ENCODE measurements around the gene GRM8. TPM values are rescaled to one million over a fixed set of nuclear protein-coding genes. Genes with fewer than 3 reads are reported as not detected.

The GRM8 gene
- total RNA-seq, 6 donors from 2014 or later = 0.49 to 6.5 (median 1.8) TPM; not detected in 3

- no peak overlapping the region for H3K27ac ChIP-seq
- TF ChIP-seq CTCF (IDR thresholded peaks at IDR 0.05) (no peak), EP300 (IDR thresholded peaks at IDR 0.05) (no peak), POLR2A (IDR thresholded peaks at IDR 0.05) (no peak), POLR2AphosphoS5 (IDR thresholded peaks at IDR 0.05) (no peak)
- no peak overlapping the region for H3K4me3 ChIP-seq
- no peaks in the 10 kb centered on the region for H3K27me3 ChIP-seq
- no peaks in the 10 kb centered on the region for H3K9me3 ChIP-seq
- no peaks in the 10 kb centered on the region for H3K4me1 ChIP-seq
- no peaks in the 10 kb centered on the region for H3K36me3 ChIP-seq
- ATAC-seq (ENCODE audit: low FRiP score in 2 of 2) = no peak
- no peak for DNase-seq
- 60 to 69% methylated on average over 3 of the region's 3 CpGs for whole genome bisulfite sequencing, 2 donors
Observed at GRCh38 chr7:126755381-126755780, 497.4 kb downstream of the GRM8 start.

- Histone ChIP-seq H3K36me3 (no peaks in the 10 kb centered on the region), H3K4me3 (no peak overlapping the region), H3K9me3 (no peaks in the 10 kb centered on the region), H3K4me1 (no peaks in the 10 kb centered on the region), H3K27ac (no peak overlapping the region), H3K27me3 (no peaks in the 10 kb centered on the region)
- TF ChIP-seq POLR2A (IDR thresholded peaks at IDR 0.05) (no peak), CTCF (IDR thresholded peaks at IDR 0.05) (no peak), EP300 (IDR thresholded peaks at IDR 0.05) (no peak)
- DNase-seq (no peak), ATAC-seq (ENCODE audit: low FRiP score in 2 of 2) (no peak)
- WGBS, 2 donors = 84 to 85% methylated on average over 4 of the region's 4 CpGs
Observed at GRCh38 chr7:126750207-126750911, 502.4 kb downstream of the GRM8 start.

GRCh38 chr7:126728967-126729366 lies 523.8 kb downstream of the GRM8 start:
- TF ChIP-seq POLR2AphosphoS5 (IDR thresholded peaks at IDR 0.05) = no peak
- no peak for TF ChIP-seq EP300 (IDR thresholded peaks at IDR 0.05)
- TF ChIP-seq POLR2A (IDR thresholded peaks at IDR 0.05) = no peak
- TF ChIP-seq CTCF (IDR thresholded peaks at IDR 0.05) = no peak
- Histone ChIP-seq H3K27me3 (no peaks in the 10 kb centered on the region), H3K4me3 (no peak overlapping the region), H3K9me3 (no peaks in the 10 kb centered on the region), H3K36me3 (no peaks in the 10 kb centered on the region), H3K27ac (no peak overlapping the region), H3K4me1 (no peaks in the 10 kb centered on the region)
- ATAC-seq (ENCODE audit: low FRiP score in 2 of 2) = no peak
- 57 to 63% methylated on average over 2 of the region's 2 CpGs for WGBS, 2 donors
- no peak for DNase-seq

GRCh38 chr7:126727930-126728391 lies 524.8 kb downstream of the GRM8 start:
- ATAC-seq (ENCODE audit: low FRiP score in 2 of 2) (no peak), DNase-seq (no peak)
- Histone ChIP-seq H3K27me3 (no peaks in the 10 kb centered on the region), H3K36me3 (no peaks in the 10 kb centered on the region), H3K4me1 (no peaks in the 10 kb centered on the region), H3K9me3 (no peaks in the 10 kb centered on the region), H3K4me3 (no peak overlapping the region), H3K27ac (no peak overlapping the region)
- TF ChIP-seq EP300 (IDR thresholded peaks at IDR 0.05) = no peak
- TF ChIP-seq POLR2A (IDR thresholded peaks at IDR 0.05) = no peak
- no peak for TF ChIP-seq CTCF (IDR thresholded peaks at IDR 0.05)
- TF ChIP-seq POLR2AphosphoS5 (IDR thresholded peaks at IDR 0.05) = no peak
- 66 to 82% methylated on average over 5 of the region's 5 CpGs for WGBS, 2 donors

- no peak overlapping the region for H3K27ac ChIP-seq
- H3K9me3 ChIP-seq = no peaks in the 10 kb centered on the region
- TF ChIP-seq POLR2AphosphoS5 (IDR thresholded peaks at IDR 0.05) (no peak), EP300 (IDR thresholded peaks at IDR 0.05) (no peak), CTCF (IDR thresholded peaks at IDR 0.05) (no peak)
- no peaks in the 10 kb centered on the region for H3K36me3 ChIP-seq
- ATAC-seq (ENCODE audit: low FRiP score in 2 of 2) (no peak), DNase-seq (no peak)
- H3K4me3 ChIP-seq = no peak overlapping the region
- no peaks in the 10 kb centered on the region for H3K27me3 ChIP-seq
- no peaks in the 10 kb centered on the region for H3K4me1 ChIP-seq
- 58 to 62% methylated on average over 4 of the region's 4 CpGs for WGBS, 2 donors
Observed at GRCh38 chr7:126723966-126724544, 528.7 kb downstream of the GRM8 start.

Measured in upper lobe of left lung (tissue), 6 donors.